Measurements from ENCODE around the gene SPECC1L.
"Not testable (repeated sequence)": the region's sequence is repeated elsewhere in the genome, so short reads cannot be mapped to it uniquely, and the experiment has no call there.

Gene SPECC1L

GRCh38 chr22:24253126-24253525 is 17.5 kb upstream of the SPECC1L start:
- in situ Hi-C loops (cut with MboI; ENCODE audit: low sequenced_read_pairs); H3K36me3 ChIP-seq (replicated peaks); H3K27me3 ChIP-seq (ENCODE audit: low read depth); H3K9me3 ChIP-seq; DNase-seq (ENCODE audit: low spot score in 2 of 2); H3K4me1 ChIP-seq; H3K4me3 ChIP-seq: not testable (repeated sequence)

- H3K4me1 ChIP-seq; H3K4me3 ChIP-seq; DNase-seq (ENCODE audit: low spot score in 2 of 2); H3K27me3 ChIP-seq (ENCODE audit: low read depth); H3K9me3 ChIP-seq; in situ Hi-C loops (cut with MboI; ENCODE audit: low sequenced_read_pairs); H3K36me3 ChIP-seq (replicated peaks): not testable (repeated sequence)
Measured at GRCh38 chr22:24256136-24256535, 14.5 kb upstream of the SPECC1L start.

GRCh38 chr22:24256736-24257135 is 13.9 kb upstream of the SPECC1L start:
- H3K4me1 ChIP-seq; in situ Hi-C loops (cut with MboI; ENCODE audit: low sequenced_read_pairs); DNase-seq (ENCODE audit: low spot score in 2 of 2); H3K4me3 ChIP-seq; H3K36me3 ChIP-seq (replicated peaks); H3K27me3 ChIP-seq (ENCODE audit: low read depth); H3K9me3 ChIP-seq: not testable (repeated sequence)

GRCh38 chr22:24259459-24259858 is 11.2 kb upstream of the SPECC1L start:
- H3K36me3 ChIP-seq (replicated peaks); H3K4me3 ChIP-seq; H3K27me3 ChIP-seq (ENCODE audit: low read depth); H3K4me1 ChIP-seq; H3K9me3 ChIP-seq; in situ Hi-C loops (cut with MboI; ENCODE audit: low sequenced_read_pairs): not testable (repeated sequence)
- DNase-seq (ENCODE audit: low spot score in 2 of 2): peak; percentile 64 to 77

- H3K4me3 ChIP-seq; H3K9me3 ChIP-seq; in situ Hi-C loops (cut with MboI; ENCODE audit: low sequenced_read_pairs); H3K4me1 ChIP-seq; DNase-seq (ENCODE audit: low spot score in 2 of 2); H3K36me3 ChIP-seq (replicated peaks); H3K27me3 ChIP-seq (ENCODE audit: low read depth): not testable (repeated sequence)
Measured at GRCh38 chr22:24262185-24262749, 8.4 kb upstream of the SPECC1L start.

- DNase-seq (ENCODE audit: low spot score in 2 of 2); H3K9me3 ChIP-seq; H3K4me1 ChIP-seq; H3K36me3 ChIP-seq (replicated peaks); H3K4me3 ChIP-seq; H3K27me3 ChIP-seq (ENCODE audit: low read depth); in situ Hi-C loops (cut with MboI; ENCODE audit: low sequenced_read_pairs): not testable (repeated sequence)
Measured at GRCh38 chr22:24263479-24263878, 7.2 kb upstream of the SPECC1L start.

- in situ Hi-C loops (cut with MboI; ENCODE audit: low sequenced_read_pairs); H3K36me3 ChIP-seq (replicated peaks); H3K4me1 ChIP-seq; DNase-seq (ENCODE audit: low spot score in 2 of 2); H3K27me3 ChIP-seq (ENCODE audit: low read depth); H3K4me3 ChIP-seq; H3K9me3 ChIP-seq: not testable (repeated sequence)
Measured at GRCh38 chr22:24264329-24264896, 6.2 kb upstream of the SPECC1L start.

GRCh38 chr22:24265734-24266133 is 4.9 kb upstream of the SPECC1L start:
- Histone ChIP-seq H3K4me1 (no peaks in the 10 kb centered on the region), H3K36me3 (replicated peaks) (no peaks in the 10 kb centered on the region; the same call in 1 of the 2 replicates), H3K27me3 (ENCODE audit: low read depth) (no peaks in the 10 kb centered on the region), H3K4me3 (no peak overlapping the region), H3K9me3 (no peaks in the 10 kb centered on the region)
- DNase-seq (ENCODE audit: low spot score in 2 of 2): no peak
- in situ Hi-C loops (cut with MboI; ENCODE audit: low sequenced_read_pairs): no loop called here

- H3K4me1 ChIP-seq; in situ Hi-C loops (cut with MboI; ENCODE audit: low sequenced_read_pairs); H3K9me3 ChIP-seq; DNase-seq (ENCODE audit: low spot score in 2 of 2); H3K4me3 ChIP-seq; H3K36me3 ChIP-seq (replicated peaks); H3K27me3 ChIP-seq (ENCODE audit: low read depth): not testable (repeated sequence)
Measured at GRCh38 chr22:24266495-24266894, 4.1 kb upstream of the SPECC1L start.

GRCh38 chr22:24271386-24271854 is 789 bp downstream of the SPECC1L start:
- Histone ChIP-seq H3K36me3 (replicated peaks) (no peaks in the 10 kb centered on the region; the same call in 1 of the 2 replicates), H3K4me1 (peaks cover 21% of the 10 kb centered on the region), H3K4me3 (peak overlapping the region; percentile 95), H3K27me3 (ENCODE audit: low read depth) (no peaks in the 10 kb centered on the region), H3K9me3 (no peaks in the 10 kb centered on the region)
- no peak for DNase-seq (ENCODE audit: low spot score in 2 of 2)
- in situ Hi-C loops (cut with MboI; ENCODE audit: low sequenced_read_pairs): no loop called here

- peaks cover 27% of the 10 kb centered on the region for H3K4me1 ChIP-seq
- H3K27me3 ChIP-seq (ENCODE audit: low read depth); DNase-seq (ENCODE audit: low spot score in 2 of 2); H3K36me3 ChIP-seq (replicated peaks); H3K9me3 ChIP-seq; in situ Hi-C loops (cut with MboI; ENCODE audit: low sequenced_read_pairs); H3K4me3 ChIP-seq: not testable (repeated sequence)
Measured at GRCh38 chr22:24273031-24273430, 2.4 kb downstream of the SPECC1L start.

- H3K27me3 ChIP-seq (ENCODE audit: low read depth); H3K9me3 ChIP-seq; H3K36me3 ChIP-seq (replicated peaks); DNase-seq (ENCODE audit: low spot score in 2 of 2); H3K4me3 ChIP-seq; in situ Hi-C loops (cut with MboI; ENCODE audit: low sequenced_read_pairs): not testable (repeated sequence)
- H3K4me1 ChIP-seq: peaks cover 29% of the 10 kb centered on the region
Measured at GRCh38 chr22:24273906-24274305, 3.3 kb downstream of the SPECC1L start.

- DNase-seq (ENCODE audit: low spot score in 2 of 2); in situ Hi-C loops (cut with MboI; ENCODE audit: low sequenced_read_pairs); H3K4me3 ChIP-seq; H3K27me3 ChIP-seq (ENCODE audit: low read depth); H3K9me3 ChIP-seq; H3K36me3 ChIP-seq (replicated peaks): not testable (repeated sequence)
- peaks cover 32% of the 10 kb centered on the region for H3K4me1 ChIP-seq
Measured at GRCh38 chr22:24274696-24275405, 4.2 kb downstream of the SPECC1L start.

GRCh38 chr22:24280363-24280762 is 9.7 kb downstream of the SPECC1L start:
- H3K9me3 ChIP-seq; H3K36me3 ChIP-seq (replicated peaks); H3K4me3 ChIP-seq; in situ Hi-C loops (cut with MboI; ENCODE audit: low sequenced_read_pairs); DNase-seq (ENCODE audit: low spot score in 2 of 2); H3K27me3 ChIP-seq (ENCODE audit: low read depth): not testable (repeated sequence)
- peaks cover 20% of the 10 kb centered on the region for H3K4me1 ChIP-seq
